Osteoblast (primary cell): ENCODE data around the gene TCERG1L. TPM values are rescaled to one million over a fixed set of nuclear protein-coding genes. Genes with fewer than 3 reads are reported as not detected.

Experiments
- DNase-seq: peaks from one replicate; pipeline ENCODE4 v3.0.0; 2011; ENCODE audit warnings: low spot score, mixed read lengths; ENCODE audit not compliant: insufficient read length; ENCODE audit errors: missing footprints
- H2AFZ ChIP-seq: 2 replicates; pipeline ENCODE4 v1.6.0; 2011; ENCODE audit warnings: mild to moderate bottlenecking, low read length
- H3K27ac ChIP-seq: 2 replicates; pipeline ENCODE4 v1.5.1; 2011; ENCODE audit warnings: mild to moderate bottlenecking, low read depth, low read length, moderate library complexity
- H3K27me3 ChIP-seq: 2 replicates; pipeline ENCODE4 v1.6.0; 2012; ENCODE audit warnings: mild to moderate bottlenecking, control low read depth, inconsistent platforms, low read length, moderate library complexity; ENCODE audit not compliant: insufficient read depth
- H3K36me3 ChIP-seq: 2 replicates; pipeline ENCODE4 v1.5.1; 2011; ENCODE audit warnings: mild to moderate bottlenecking, low read length, control low read depth, moderate library complexity; ENCODE audit not compliant: insufficient read depth
- H3K4me1 ChIP-seq: 2 replicates; pipeline ENCODE4 v1.5.1; 2011; ENCODE audit warnings: mild to moderate bottlenecking, low read length, control low read depth, moderate library complexity; ENCODE audit not compliant: insufficient read depth
- H3K4me2 ChIP-seq: 2 replicates; pipeline ENCODE4 v1.6.0; 2011; ENCODE audit warnings: mild to moderate bottlenecking, low read length; ENCODE audit not compliant: insufficient read depth
- H3K4me3 ChIP-seq: fragments of 200-600 bp; sonication (generic); 3 replicates; pipeline ENCODE4 v1.5.1; 2012; ENCODE audit warnings: mild to moderate bottlenecking, low read length, inconsistent platforms; ENCODE audit not compliant: insufficient read depth
- H3K79me2 ChIP-seq: 2 replicates; pipeline ENCODE4 v1.6.0; 2012; ENCODE audit warnings: mild to moderate bottlenecking, low read length, control low read depth, inconsistent platforms; ENCODE audit not compliant: insufficient read depth
- H3K9me3 ChIP-seq: 2 replicates; pipeline ENCODE4 v1.5.1; 2011; ENCODE audit warnings: low read depth, low read length, control low read depth
- H4K20me1 ChIP-seq: 2 replicates; pipeline ENCODE4 v1.6.0; 2012; ENCODE audit warnings: mild to moderate bottlenecking, low read length, control low read depth; ENCODE audit not compliant: insufficient read depth
- total RNA-seq: library from RNA; depleted of rRNA; stranded (reverse); fragments of >200 nt; gene quantifications from 2 replicates; pipeline ENCODE4 v1.2.3, GENCODE V29; 2012
- TF ChIP-seq, protein P1 (sequence below): IDR thresholded peaks from 2 replicates; pipeline ENCODE4 v1.5.1; 2011; ENCODE audit warnings: mild to moderate bottlenecking, low read depth, low read length, moderate library complexity; ENCODE audit errors: extremely low read depth

TCERG1L gene
- total RNA-seq, 1 donor = under 0.01 TPM

DNA sequence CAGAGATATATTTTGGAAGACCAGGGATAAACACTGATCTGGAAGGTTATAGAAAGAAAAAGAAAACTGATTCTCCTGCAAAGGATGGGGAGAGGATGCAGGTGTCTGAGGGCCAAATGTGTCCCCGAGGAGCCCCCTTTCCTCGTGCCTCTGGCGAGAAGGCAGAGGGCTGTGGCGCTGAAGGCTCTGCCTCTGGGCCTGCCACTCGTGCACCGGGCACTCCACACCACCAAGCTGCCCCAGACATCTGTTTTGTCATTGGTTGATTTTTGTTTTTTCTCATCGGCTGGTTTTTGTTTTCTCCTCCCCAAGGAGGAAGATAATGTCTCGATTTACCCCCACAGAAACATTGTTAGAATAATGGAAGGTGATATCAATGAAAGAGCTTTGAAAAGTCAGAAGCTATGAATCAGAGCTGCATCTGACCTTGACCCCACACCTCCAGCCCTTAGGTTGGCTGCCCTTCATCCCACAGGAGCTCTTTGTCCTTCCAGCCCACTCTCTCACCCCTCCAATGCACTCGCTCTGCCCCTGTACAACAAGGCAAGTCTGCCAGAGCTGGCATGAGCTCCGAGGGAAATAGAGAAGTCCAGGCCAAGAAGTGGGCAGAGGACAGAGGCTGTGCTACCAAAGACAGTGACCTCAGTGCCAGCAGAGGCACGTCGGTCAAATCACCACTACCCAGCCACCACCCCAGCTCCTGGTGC is 124.8 kb downstream of the TCERG1L start:
- DNase-seq = no peak
- H3K36me3 ChIP-seq = no peaks in the 10 kb centered on the region
- H3K9me3 ChIP-seq = peaks cover 4% of the 10 kb centered on the region
- H3K27me3 ChIP-seq = no peaks in the 10 kb centered on the region
- no peak overlapping the region for H2AFZ ChIP-seq
- no peaks in the 10 kb centered on the region for H3K79me2 ChIP-seq
- H3K4me1 ChIP-seq = no peaks in the 10 kb centered on the region
- H3K4me3 ChIP-seq = no peak overlapping the region
- H4K20me1 ChIP-seq = no peaks in the 10 kb centered on the region
- no peak overlapping the region for H3K27ac ChIP-seq
- H3K4me2 ChIP-seq = no peak overlapping the region
- TF ChIP-seq, protein P1, sequence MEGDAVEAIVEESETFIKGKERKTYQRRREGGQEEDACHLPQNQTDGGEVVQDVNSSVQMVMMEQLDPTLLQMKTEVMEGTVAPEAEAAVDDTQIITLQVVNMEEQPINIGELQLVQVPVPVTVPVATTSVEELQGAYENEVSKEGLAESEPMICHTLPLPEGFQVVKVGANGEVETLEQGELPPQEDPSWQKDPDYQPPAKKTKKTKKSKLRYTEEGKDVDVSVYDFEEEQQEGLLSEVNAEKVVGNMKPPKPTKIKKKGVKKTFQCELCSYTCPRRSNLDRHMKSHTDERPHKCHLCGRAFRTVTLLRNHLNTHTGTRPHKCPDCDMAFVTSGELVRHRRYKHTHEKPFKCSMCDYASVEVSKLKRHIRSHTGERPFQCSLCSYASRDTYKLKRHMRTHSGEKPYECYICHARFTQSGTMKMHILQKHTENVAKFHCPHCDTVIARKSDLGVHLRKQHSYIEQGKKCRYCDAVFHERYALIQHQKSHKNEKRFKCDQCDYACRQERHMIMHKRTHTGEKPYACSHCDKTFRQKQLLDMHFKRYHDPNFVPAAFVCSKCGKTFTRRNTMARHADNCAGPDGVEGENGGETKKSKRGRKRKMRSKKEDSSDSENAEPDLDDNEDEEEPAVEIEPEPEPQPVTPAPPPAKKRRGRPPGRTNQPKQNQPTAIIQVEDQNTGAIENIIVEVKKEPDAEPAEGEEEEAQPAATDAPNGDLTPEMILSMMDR = no peak

DNA sequence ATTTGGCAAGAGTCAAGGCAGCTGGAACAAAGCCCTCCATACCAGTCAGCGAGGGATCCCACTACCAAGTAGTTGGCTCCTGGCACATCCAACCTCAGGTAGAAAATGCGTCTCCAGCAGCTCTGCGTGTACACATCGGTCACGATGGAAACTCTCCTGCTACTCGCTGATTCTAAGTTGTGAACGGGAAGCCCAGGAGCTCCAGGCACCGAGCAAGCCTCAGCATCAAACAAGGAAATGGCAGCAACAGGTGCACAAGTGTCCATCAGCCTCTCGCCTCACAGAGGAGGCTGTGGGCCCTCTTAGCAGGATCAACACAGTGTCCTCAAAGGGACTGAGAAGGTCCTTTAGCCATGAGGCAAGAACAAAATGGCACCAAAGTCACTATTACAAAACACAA is 127.0 kb downstream of the TCERG1L start:
- H3K4me2 ChIP-seq = no peak overlapping the region
- no peaks in the 10 kb centered on the region for H3K79me2 ChIP-seq
- H3K36me3 ChIP-seq = no peaks in the 10 kb centered on the region
- no peak for DNase-seq
- H4K20me1 ChIP-seq = no peaks in the 10 kb centered on the region
- no peak overlapping the region for H2AFZ ChIP-seq
- H3K27me3 ChIP-seq = no peaks in the 10 kb centered on the region
- H3K4me3 ChIP-seq = no peak overlapping the region
- no peaks in the 10 kb centered on the region for H3K4me1 ChIP-seq
- H3K9me3 ChIP-seq = peaks cover 4% of the 10 kb centered on the region
- no peak overlapping the region for H3K27ac ChIP-seq
- TF ChIP-seq, protein P1 = no peak

DNA sequence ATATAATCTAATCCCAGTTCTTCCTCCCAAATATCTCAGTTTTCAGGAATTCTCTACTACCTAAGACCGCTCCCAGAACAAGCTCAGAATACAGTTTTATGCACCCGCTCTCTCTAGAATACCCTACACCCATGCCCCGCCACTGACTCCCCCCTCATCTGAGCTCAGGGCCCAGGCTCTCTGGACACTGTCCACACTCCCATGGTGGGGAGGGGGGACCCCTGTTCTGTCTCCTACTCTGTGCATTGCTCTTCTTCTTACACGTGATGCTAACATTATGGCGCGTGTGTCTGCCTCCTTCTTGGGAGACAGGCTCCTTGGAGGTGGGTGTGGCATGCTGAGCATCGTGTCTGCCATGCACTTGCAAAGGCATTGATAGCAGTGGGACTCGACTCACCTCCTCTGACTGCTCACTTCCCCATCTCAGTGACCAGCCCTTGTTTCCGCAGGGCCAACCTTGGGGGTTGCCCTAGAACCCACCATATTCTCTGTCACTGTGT is 127.9 kb downstream of the TCERG1L start:
- Histone ChIP-seq H3K4me1 (no peaks in the 10 kb centered on the region), H3K36me3 (no peaks in the 10 kb centered on the region), H3K27me3 (no peaks in the 10 kb centered on the region), H3K27ac (no peak overlapping the region), H3K79me2 (no peaks in the 10 kb centered on the region), H4K20me1 (no peaks in the 10 kb centered on the region), H3K4me3 (no peak overlapping the region), H3K9me3 (peaks cover 4% of the 10 kb centered on the region), H3K4me2 (no peak overlapping the region), H2AFZ (no peak overlapping the region)
- TF ChIP-seq, protein P1 = no peak
- no peak for DNase-seq

DNA sequence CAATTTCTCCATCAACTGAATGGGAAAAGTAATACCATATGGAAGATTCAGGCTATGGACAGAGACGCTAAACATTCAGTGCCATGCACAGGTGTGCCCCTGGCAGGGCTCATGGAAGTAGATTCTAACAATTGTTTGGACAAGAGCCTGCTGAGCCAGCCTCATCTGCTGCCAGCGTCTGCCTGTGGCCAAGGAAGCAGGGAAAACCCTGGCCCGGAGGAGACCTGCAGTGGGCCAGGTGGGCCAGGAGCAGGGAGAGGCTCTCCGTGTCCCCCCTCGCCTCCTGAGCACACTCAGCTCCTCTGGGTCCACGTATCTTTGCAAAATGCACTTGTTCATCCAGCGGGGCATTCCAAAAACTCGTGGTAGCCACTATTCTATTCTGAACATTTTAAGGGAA is 130.1 kb downstream of the TCERG1L start:
- H3K4me1 ChIP-seq = no peaks in the 10 kb centered on the region
- H3K4me2 ChIP-seq = no peak overlapping the region
- no peak overlapping the region for H2AFZ ChIP-seq
- H3K4me3 ChIP-seq = no peak overlapping the region
- no peak for DNase-seq
- no peaks in the 10 kb centered on the region for H3K36me3 ChIP-seq
- H3K27ac ChIP-seq = no peak overlapping the region
- peaks cover 12% of the 10 kb centered on the region for H3K9me3 ChIP-seq
- H4K20me1 ChIP-seq = no peaks in the 10 kb centered on the region
- TF ChIP-seq, protein P1 = no peak
- H3K27me3 ChIP-seq = no peaks in the 10 kb centered on the region
- H3K79me2 ChIP-seq = no peaks in the 10 kb centered on the region
